H1 (cell line): ENCODE data around the gene MRPL47. TPM values are rescaled to one million over a fixed set of nuclear protein-coding genes. Genes with fewer than 3 reads are reported as not detected.
A peak's percentile ranks its signal among the peaks of the same experiment; 100 is the strongest.

Experiments used
- BACH1 ChIP-seq: IDR thresholded peaks from 2 replicates; pipeline ENCODE4 v1.6.1; 2012; ENCODE audit warnings: low read length, improper control_type of control experiment
- BRCA1 ChIP-seq: IDR thresholded peaks from 2 replicates; pipeline ENCODE4 v1.6.1; 2012; ENCODE audit warnings: low read depth, low read length, improper control_type of control experiment
- CBX8 ChIP-seq: fragments of 300-800, 300-1000 bp; sonication (generic); IDR thresholded peaks from 2 replicates; pipeline ENCODE4 v1.7.1; 2016; ENCODE audit warnings: low read depth, low read length, borderline replicate concordance
- KDM4A ChIP-seq: IDR thresholded peaks from one replicate; pipeline ENCODE4 v1.7.1; 2012; ENCODE audit warnings: low read depth, mild to moderate bottlenecking, moderate library complexity, low read length, inconsistent platforms; ENCODE audit not compliant: severe bottlenecking
- PHF8 ChIP-seq: fragments of 200-600 bp; sonication (generic); conservative IDR thresholded peaks from 2 replicates; pipeline ENCODE4 v1.7.1; 2012; ENCODE audit warnings: low read depth, mild to moderate bottlenecking, inconsistent platforms, low read length, moderate library complexity
- TBP ChIP-seq: IDR thresholded peaks from 2 replicates; pipeline ENCODE4 v1.6.1; 2011; ENCODE audit warnings: low read depth, low read length, improper control_type of control experiment
- USF2 ChIP-seq: IDR thresholded peaks from 2 replicates; pipeline ENCODE4 v1.6.1; 2011; ENCODE audit warnings: low read length, improper control_type of control experiment
- polyA plus RNA-seq, 7 experiments: library from polyadenylated mRNA; depleted of rRNA in 3 of 7; stranded (reverse) in 5 of 7; unstranded in 2 of 7; fragments of >200 nt in 5 of 7; fragments of 200-250 nt in 2 of 7; gene quantifications; 1 replicate in 5 of 7; 2 replicates in 1 of 7; 4 replicates in 1 of 7; pipeline versions ENCODE4 v1.2.1 to v1.2.3, GENCODE V29; 2011 to 2013; ENCODE audit warnings: missing spikeins in 2 of 7, mixed read lengths in 2 of 7
- total RNA-seq: library from RNA; stranded (reverse); fragmentation: NEBNext Ultra II Directional; extraction: Animal tissue kit (Norgen Biotek cat#: 25700); gene quantifications from 2 replicates; pipeline ENCODE4 v1.2.1, GENCODE V29; 2021

The MRPL47 gene
- total and polyA plus RNA-seq, 2 of the 8 experiments (the other 6 are each of a cell fraction or from before 2014, with no cell fraction given) = 26.1 to 76.6 TPM

DNA sequence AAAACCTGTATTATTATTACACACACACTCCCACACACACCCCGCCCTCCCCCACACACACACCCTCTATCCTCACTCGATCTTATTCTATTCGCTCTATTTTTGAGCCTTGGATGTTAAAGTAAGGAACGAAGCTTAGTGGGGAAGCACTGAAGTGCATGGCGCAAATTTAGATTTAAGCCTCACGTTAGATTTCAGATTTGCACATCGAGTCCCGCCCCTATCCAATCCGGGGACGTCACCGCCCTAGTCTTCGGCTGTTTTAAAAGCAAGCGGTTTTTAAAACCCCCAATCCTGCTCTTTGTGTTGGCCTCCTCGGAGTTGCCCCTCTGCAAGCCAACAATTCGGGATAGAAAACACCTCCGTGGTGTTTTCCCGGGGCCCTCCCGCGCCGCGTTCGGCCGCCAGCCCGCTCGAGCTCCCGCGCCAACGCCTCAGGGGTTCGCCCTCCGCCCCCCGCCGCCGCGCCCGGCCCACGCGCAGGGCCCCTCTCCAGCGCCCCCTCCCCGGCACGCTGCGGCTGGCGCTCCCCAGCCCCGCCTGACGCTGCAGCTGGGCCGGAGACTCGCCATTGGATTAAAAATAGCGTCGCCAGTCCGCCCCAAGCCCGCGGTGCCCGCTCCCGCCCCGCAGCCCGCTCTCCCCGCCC lies 48.1 kb upstream of the MRPL47 start, which contains the start of gene USP13 (continued):
- TF ChIP-seq USF2 (no peak), PHF8 (peak; percentile 59; the same call in 1 of the 2 replicates), TBP (peak; percentile 66; the same call in 1 of the 2 replicates), CBX8 (no peak), KDM4A (peak; percentile 60), BRCA1 (no peak), BACH1 (0 out of 2 replicates have a peak, but pooled peaks have one; percentile 32)
